Measurements from ENCODE around the gene MVB12B. TPM values are rescaled to one million over a fixed set of nuclear protein-coding genes. Genes with fewer than 3 reads are reported as not detected.
"Not testable (repeated sequence)": the region's sequence is repeated elsewhere in the genome, so short reads cannot be mapped to it uniquely, and the experiment has no call there.

MVB12B gene
- total RNA-seq, 1 experiment from 2014 or later = 5.5 TPM

DNA sequence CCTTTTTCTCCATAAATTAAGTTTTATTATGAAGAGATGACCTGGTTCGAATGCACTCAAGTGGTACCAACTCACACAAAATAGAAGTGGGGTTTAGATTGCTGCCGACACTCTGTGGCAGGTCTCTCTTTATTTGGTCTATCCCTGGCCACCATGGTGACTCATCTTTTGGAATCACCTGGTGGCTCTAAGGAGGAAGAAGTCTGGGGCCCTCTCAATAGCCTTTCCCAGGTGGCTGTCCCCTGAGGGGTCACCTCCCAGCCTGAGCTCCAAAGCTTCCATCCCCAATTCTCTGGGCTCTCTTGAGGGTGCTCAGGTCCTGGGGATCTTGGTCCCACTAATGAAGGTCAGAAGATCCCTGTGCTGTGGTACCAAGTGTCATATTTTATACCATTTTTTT lies 136.8 kb downstream of the MVB12B start:
- DNase-seq (ENCODE audit: extremely low read depth, low read depth) = no peak

DNA sequence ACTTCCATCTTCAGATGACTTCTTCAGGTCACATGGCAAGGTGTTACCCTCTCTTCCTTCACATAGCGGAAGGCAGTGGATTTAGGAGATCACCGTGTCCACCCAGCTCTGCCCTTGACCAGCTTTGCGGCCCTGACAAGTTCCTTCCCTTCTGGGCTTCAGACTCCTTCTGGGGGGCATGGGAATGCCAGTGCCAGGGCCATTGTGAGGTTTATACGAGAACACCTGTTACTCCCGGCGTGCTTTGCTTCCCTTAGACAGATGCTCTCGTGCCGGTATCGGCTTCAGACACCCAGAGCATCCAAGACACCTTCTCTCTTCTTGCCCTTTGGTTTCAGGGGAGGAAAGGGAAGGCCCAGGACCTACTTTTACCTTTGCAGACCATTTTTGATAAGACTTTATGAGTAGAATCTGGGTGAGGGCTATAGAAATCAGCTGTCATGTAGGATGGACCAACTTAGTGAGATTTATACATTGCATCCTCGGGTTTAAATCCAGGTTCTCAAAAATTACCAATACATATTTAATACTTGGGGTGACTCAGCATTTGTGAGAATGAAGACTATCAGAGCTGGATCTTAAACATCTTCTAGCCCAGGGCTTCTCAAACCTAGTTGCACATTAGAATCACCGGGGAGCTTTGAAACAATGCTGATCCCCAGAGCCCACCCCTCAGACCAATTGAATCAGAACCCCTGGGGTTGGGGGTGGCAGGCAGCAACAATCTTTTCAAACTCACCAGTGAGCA lies 138.2 kb downstream of the MVB12B start:
- no peak for DNase-seq (ENCODE audit: extremely low read depth, low read depth)

- DNase-seq (ENCODE audit: extremely low read depth, low read depth) = no peak
Observed at GRCh38 chr9:126465977-126466376, 139.3 kb downstream of the MVB12B start.

DNA sequence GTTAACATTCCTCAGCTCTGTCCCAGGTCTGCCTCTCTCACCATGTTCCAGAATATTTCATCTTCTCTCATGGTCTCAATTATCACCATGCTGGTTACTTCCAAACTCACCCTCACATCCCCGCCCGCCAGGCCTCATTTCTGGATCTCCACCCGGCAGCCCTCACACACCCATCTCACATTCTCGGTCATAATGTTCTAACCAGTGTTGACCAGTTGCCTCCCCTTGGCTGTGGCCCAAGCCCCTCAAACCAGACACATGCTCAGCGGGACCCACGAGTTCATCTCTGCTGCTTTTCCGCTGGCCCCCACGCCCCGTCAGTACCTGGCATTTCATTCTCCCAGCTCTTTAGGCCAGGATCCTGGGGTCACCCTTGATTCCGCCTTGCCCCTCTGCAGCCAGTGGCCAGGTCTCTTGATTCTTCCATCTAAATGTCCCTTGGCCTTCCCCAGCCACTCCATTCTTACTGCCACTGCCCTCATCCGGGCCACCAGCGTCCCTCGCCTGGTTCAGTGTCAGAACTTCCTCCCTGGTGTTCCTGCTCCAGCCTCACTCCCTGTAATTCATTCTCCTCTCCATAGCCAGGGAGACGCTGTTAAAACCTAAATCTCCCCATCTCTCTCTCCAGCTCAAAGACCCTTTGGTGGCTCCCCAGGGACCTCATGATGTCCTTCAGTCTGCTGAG lies 141.7 kb downstream of the MVB12B start:
- DNase-seq (ENCODE audit: extremely low read depth, low read depth) = no peak

DNA sequence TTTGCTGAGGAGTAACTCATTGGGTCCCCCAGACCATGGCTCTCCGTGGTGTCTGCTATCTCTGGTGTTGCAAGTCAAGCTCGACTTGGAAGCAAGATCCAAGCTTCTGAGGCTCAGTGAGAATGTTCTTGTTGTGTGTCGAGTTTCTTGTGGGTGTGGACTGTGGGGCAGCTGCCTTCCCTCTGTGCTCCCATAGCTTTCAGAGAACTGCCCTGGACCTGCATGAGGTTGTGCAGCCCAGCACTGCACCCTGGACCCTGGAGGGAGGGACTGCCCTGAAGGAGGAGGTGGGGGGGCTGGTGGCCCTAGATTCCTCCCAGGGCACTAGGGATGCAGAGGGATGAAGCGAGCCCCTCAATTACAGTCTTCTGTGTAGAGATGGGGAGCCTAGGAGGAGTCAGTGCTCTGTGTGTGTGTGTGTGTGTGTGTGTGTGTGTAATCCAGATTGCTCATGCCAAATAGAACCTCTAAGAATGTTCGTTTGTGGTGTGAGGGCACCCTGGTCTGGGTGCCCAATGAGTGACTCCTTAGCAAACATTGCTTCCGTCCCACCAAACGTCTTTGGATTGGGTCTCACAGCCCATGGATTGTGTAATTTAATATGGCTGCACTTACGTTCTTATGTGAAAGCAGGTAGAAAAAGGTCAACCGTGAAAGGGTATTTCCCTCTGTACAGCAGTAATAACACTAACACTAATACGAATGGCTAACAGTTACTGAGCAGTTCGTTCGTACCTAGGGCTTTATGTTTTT lies 143.8 kb downstream of the MVB12B start:
- no peak for DNase-seq (ENCODE audit: extremely low read depth, low read depth)

DNA sequence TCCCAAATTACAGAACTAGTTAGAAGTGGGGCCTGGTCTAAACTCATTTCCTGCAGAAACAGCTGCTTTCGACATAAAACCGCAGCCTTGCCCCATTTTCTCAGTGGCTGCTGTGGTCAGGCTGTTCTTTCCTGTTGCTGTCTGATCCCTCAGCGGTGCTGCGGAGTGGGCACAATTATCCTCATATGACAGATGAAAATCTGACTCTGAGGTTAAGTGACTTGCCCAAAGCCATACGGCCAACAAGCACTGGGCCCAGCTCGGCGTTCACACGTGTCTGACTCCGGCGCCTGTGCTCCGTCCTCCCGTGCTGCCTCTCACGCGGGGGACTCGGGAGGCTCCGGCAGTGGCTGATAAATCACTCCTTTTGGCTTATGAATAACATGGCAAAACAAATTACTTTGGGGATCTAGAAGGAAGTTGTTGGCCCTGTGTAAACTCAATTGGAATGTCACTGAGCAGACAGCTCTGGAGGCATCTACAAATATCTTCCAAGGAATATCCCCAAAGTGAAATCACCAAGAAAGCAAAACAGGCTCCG lies 144.5 kb downstream of the MVB12B start:
- DNase-seq (ENCODE audit: extremely low read depth, low read depth) = no peak

DNA sequence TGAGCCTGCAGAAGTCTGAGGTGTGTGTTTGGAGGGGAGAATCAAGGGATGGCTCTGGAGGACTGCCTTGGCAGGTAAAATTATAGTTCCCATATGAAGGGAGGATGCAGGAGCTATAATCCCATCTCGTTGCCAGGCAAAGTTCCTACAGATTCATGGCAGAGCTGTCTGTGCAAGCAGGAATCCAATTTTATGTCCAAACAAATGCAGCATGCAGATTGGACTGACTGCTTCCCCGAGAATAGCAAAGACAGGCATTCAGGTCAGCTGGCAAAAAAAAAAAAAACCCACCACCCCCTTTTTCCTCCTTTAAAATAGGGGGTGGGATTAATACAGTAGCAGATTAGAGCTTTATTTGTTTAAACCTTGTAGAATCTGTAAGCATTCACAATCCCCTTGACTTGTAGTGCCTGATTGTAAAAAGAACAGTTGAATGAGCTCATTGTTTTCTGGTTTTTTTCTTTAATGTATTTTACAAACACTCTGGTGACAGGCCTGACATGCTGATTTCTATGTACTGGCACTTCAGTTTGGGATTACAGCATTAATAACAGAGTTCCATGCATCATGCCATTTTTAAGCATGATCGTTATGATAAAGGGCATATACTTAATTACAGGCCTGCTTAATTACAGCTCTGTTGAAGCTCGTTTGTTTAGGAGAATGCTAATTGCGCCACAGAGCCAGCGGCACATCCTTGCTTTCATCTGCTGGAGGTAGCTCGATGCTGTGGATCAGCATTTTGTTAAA lies 145.7 kb downstream of the MVB12B start:
- no peak for DNase-seq (ENCODE audit: extremely low read depth, low read depth)

GRCh38 chr9:126472948-126473298 lies 146.3 kb downstream of the MVB12B start:
- DNase-seq (ENCODE audit: extremely low read depth, low read depth) = no peak

DNA sequence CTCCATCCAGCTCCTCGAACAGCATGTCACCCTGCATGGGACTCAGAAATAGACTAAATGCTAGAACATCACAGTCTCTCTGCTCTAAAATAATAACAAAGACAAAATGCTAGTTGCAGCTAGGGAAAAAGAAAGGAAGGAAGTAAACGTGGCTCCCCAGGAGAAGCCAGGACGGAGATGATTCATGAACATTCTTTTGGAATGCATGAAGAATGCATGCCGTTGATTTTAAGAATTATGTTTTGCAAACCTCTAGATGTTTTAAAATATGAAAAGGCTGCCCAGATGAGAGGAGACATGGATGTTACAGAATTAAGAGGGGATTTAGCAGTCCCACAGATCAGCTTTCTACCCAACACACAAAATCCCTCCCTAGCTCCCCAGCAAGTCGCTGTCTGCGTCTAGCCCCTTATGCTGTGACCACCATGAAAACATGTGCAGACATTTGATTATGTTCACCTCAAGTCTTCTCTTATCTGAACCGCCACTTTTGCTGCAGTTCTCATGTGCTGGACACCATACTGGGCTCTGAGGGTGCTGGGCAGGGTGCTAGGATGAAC lies 147.7 kb downstream of the MVB12B start:
- no peak for DNase-seq (ENCODE audit: extremely low read depth, low read depth)

- DNase-seq (ENCODE audit: extremely low read depth, low read depth) = no peak
Observed at GRCh38 chr9:126474786-126475485, 148.3 kb downstream of the MVB12B start.

DNA sequence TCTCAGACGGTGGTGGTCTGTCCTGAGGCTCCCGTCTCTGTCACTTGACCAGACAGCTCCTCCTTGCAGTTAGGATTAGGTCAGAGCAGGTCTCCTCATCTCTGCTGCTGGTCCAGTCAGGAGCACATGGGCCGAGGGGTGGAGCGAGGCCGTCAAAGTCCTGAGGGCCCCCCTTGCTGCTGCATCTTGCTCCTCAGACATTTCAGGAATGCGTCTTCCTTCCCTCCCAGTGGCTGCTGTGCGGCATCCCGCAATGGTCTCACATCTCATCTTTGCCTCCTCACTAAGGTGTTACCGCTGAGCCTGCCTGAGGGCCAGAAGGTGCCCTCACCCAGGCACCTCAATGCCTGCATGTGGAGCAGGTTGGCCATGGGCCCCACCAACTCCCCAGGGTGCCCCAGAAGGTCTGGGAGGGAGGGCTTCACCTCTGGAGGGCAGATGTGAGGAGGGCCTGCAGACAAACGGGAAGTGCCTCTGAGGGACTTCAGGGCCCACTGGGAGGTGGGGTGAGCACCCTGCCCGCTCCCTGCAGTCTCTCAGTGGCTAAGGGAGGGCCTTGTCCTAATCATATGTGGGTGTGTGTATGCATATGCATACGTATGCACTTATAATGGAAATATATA lies 149.4 kb downstream of the MVB12B start:
- no peak for DNase-seq (ENCODE audit: extremely low read depth, low read depth)

GRCh38 chr9:126477432-126477831 lies 150.8 kb downstream of the MVB12B start:
- not testable (repeated sequence) for DNase-seq (ENCODE audit: extremely low read depth, low read depth)

- no peak for DNase-seq (ENCODE audit: extremely low read depth, low read depth)
Observed at GRCh38 chr9:126478216-126478981, 151.8 kb downstream of the MVB12B start.

- DNase-seq (ENCODE audit: extremely low read depth, low read depth) = no peak
Observed at GRCh38 chr9:126479515-126479914, 152.9 kb downstream of the MVB12B start.

DNA sequence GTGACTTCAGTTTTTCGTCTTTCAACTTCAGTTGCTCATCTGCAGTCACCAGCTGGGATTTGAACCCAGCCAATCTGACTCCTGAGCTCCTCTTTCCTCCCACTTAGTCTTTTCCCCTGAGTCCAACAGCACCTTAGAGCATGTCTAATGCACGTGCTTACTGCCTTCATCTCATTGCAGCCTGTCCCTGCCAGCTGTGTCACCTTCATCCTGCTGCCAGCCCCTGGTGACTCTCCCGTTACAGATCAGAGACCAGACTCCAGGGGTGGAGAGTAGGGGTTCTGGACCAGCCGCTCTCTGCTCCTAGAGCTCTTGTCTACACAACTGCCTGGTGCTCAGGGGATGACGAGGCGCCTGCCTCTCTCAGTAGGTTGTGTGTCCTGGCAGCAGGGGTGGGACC lies 154.2 kb downstream of the MVB12B start:
- DNase-seq (ENCODE audit: extremely low read depth, low read depth) = no peak

DNA sequence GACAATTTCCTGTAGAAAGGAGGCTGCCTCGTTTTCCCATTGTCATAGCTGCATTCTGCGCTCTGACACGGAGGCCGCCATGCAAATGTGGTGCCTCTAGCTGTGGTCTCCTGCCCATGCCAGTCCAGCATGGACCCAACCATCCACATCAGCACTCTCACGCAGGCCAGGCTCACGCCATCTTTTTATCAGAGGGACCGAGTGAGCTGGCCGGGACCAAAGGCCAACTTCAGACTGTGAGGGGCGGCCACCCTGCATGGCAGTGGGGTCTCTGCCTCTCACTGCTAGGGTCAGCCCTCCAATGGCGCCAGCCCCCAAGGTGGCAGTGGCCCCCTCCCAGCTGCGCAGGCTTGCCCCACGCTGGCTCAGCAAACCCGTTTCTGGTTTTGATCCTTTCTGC lies 155.2 kb downstream of the MVB12B start:
- DNase-seq (ENCODE audit: extremely low read depth, low read depth) = no peak

DNA sequence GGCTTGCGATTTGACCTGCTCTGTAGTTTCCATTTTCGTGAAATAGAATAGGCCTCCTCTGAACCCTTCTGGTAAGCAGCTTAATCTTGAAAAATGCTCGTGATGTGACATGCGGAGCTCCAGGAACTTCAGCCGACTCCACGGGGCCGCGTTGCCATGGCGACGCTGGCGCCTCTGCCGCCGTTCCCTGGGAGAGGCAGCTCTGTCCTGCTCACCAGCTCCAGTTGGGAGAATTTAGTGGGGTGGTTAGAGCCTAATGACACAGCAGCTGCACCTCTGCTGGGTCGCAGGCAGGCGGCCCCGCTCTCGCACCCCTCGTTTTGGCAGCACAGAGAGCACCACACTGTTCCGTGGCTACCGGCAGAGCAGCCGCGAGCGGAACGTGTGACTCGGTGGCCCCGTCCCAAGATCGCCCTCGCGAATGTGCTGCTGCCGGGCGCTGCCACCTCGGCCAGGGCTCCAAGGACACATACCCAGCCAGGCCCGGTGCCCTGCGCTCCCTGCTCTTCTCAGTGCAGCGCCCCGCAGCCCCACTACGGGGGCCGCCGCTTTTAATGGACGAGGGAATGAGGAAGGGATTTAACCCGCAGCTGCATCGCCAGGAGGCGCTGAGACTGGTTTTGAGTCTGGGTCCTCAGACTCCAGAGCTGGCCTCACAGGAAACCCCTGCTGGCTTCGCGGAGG lies 155.9 kb downstream of the MVB12B start:
- no peak for DNase-seq (ENCODE audit: extremely low read depth, low read depth)

DNA sequence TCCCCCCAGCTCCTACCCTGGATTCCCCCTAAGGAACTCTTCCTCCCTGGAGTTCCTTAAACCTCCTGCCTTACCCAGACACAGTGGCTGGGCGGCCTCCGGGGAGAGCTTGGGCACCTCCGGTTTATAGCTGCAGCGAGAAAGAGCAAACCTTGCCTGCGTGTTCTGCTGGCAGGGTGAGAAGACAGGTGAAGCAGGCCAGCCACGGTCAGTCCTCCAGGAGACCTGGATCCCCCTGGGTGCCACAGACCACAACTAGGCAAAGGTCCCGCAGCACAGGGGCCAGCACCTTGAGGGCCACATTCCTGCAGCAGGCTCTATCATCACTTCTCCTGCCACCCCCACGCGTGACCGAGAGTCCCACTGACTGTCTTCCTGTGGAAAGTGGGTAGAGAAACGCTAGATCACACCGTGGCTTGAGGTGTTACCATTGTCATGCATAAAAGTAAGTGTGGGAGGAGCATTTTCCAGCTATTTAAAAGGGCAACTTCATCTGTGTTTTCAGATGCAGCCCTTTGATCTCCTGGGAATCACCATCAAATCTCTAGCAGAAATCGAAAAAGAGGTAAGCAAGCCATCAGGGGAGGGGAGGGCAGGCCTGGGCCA lies 156.9 kb downstream of the MVB12B start:
- no peak for DNase-seq (ENCODE audit: extremely low read depth, low read depth)

Measured in NCI-H460 (cell line).